ENCODE data around the gene GBX2.
"Not testable (repeated sequence)": the region's sequence is repeated elsewhere in the genome, so short reads cannot be mapped to it uniquely, and the experiment has no call there.

The GBX2 gene

DNA sequence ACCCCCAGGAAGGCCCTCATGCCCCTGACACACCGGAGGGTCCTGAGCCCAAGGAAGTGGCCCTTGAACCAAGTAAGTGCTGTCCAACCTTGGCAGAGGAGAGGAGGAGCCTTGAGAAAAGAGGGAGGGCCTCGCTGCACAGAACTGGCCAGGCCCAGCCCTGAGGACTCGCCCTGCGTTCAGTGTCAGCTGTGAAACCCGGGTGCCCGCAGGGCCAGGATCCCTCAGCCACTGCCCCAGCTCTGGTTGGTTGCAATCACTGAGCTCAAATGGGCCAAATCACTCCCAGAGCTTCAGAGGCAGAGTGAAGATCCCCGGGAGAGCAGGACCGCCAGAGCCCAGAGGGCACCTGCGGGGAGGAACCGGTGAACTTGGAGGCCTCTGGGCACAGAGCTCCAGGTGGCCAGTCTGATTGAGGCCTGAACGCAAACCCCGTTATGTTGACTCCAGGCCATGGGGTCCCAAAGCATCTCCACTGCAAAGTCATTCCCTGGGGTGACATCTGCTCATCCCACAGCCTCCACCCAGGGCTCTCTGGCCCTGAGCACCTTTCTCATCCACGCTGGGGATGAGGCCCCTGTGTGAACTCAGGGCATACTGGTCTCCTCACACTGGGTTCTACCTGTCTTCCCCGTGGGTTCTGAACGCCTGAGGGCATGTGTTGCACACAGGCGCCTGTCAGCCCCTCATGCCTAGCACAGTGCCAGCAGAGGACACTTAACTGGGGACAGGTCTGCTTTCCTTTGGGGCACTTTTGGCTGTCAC, 11.9 kb downstream of the GBX2 start:
- no peak for DNase-seq (ENCODE audit: low read depth, low spot score)

DNA sequence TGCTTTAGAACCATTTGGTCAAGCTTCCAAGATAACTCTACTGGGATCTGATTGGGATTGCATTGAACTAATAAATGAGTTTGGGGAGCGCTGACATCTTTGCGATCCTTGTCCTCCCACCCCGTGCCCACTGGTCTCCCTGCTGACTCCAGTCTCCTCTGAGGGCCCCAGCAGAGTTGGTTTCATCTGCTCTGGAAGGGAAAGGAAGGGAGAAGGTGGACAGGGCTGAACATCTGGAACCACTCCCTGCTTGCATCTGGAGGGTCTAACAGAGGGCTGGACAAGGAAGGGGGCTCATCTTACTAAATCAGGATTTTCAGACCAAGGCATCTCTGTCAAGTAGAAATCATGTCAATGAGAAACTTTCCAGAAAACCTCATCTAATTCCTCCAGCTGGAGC, 12.8 kb downstream of the GBX2 start:
- DNase-seq (ENCODE audit: low read depth, low spot score), result no peak

DNA sequence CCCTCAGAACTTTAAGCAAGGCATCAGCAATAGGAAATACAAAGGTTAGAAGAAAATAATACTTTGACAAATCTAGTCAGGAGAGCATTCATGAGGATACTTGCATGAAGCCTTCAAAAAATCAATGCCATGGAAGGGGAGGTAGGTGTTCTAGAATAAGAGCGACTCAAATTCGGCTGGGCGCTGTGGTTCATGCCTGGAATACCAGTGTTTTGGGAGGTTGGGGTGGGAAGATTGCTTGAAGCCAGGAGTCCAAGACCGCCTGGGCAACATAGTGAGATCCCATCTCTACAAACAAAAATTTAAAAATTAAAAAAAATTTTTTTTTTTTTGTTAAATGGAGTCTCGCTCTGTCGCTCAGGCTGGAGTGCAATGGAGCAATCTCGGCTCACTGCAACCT, 21.8 kb downstream of the GBX2 start:
- no peak for DNase-seq (ENCODE audit: low read depth, low spot score)

DNA sequence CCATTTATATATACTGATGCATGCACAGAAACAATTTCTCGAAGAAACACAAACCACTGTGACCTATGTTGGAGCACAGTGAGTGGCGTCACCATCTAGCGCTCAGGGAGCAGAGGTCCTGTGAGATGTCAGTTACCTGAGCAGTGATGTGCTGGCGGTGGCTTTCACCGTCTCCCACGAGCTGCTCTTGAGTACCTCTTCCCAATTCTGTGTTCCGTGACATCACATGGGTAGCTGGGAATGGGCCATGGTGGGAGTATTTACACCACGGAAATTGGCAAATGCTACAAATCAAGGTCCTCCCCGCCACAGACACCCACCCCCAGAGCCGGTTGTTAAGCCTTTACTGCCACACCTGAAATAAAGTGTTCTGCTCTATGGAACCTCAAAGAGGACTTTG, 24.4 kb downstream of the GBX2 start:
- no peak for DNase-seq (ENCODE audit: low read depth, low spot score)

DNA sequence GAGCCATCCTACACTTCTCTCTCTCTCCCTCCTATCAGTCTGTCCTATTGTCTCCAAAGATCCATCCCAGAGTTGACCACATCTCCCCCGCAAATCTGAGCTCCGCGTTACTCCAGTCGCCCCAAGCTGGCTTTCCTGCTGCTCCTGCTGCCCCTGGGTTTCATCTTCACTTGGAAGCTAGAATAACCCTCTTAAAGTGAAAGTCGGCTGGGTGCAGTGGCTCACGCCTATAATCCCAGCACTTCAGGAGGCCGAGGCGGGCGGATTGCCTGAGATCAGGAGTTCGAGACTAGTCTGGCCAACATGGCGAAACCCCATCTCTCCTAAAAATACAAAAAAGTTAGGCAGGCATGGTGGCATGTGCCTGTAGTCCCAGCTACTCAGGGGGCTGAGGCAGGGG, 26.6 kb downstream of the GBX2 start:
- DNase-seq (ENCODE audit: low read depth, low spot score), result not testable (repeated sequence)

DNA sequence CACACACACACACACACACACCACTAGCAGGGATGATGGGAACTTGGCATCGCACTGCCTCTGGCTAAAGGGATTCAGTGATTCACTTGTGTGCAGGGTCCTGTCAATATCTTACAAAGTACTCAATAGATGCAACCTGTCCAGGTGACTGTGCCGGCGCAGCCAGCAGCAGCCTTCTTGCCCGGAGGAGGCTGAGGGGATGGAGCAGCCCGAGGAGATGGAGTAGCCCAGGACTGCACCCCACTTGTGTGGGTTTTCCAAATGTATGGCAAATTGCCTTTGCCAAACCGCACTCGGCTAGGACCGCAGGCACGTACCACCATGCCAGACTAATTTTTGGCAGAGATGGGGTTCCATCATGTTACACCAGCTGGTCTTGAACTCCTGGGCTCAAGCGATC, 31.1 kb downstream of the GBX2 start:
- DNase-seq (ENCODE audit: low read depth, low spot score), result no peak

DNA sequence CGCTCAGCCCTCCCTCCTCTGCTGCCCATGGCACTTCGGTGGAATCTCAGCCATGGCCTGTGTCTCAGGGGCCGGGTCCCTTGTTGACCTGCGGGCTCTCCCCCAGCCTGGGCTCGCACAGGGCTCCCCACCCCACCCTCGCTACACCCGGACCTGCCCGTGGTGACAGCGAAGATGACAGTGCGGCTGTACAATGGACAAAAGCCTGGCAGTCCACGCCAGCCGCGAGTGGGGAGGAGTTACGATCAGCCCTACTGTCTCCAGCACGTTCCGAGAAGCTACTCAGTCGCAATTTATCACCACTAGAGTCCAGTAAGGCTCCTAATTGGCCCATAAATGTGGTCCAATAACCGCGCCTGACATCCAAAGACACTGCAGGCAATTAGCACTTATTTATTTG, 31.6 kb downstream of the GBX2 start:
- no peak for DNase-seq (ENCODE audit: low read depth, low spot score)

DNA sequence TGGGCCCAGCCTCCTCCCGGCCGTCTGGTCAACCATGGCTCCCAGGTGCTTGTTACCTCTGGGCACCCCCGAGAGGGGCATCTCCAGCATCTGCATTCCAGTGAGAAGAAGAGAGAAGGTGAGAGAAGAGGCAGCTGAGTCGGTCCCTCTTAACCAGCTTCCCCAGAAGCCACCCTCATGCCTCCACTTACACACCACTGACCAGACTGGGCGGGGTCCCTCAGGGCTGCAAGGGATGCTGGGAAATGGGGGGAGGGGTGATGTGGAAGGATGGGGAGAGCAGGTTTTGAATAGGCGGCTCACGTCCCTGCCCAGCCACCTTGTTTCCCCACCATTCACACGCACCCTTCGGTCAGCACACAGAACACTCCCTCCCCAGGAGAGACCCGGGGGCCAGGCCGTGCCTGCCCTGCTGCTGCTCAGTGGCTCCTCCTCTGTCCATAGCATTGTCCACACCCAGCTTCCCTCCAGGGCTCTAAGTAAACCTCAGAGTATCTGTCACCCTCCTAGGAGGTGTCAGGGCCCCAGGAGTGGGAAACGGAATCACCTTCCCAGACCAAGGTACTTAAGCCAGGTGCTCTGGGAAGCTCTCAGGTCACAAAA, 34.7 kb downstream of the GBX2 start:
- no peak for DNase-seq (ENCODE audit: low read depth, low spot score)

DNA sequence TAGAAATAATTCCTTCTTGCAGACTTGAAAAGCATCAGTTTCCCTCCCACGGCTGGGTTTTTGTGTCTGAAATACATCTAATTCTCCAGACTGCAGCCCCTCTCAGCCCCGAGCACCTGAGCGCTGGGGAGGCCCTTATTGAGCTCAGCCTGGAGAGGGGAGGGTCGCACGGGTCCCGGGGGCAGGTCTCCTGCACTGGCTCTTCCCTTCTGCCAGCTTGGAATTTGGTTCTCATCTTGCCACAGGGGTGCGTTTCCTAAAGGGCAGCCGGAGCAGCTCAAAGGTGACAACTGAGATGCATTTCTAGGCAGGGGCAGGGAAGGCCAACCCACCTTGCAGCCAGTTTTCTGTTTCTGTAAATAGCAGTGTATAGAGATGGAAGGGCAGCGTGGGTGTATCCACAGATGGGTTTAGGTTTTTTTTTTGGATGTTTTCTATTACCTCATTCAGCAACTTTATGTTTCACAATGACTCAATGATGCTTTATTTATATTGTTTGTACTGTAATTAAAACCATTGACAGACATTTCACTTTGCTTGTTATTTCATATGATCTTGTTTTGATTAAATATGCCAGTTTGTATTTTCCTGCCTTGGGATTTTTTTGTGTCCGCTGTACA, 37.0 kb downstream of the GBX2 start:
- no peak for DNase-seq (ENCODE audit: low read depth, low spot score)

DNA sequence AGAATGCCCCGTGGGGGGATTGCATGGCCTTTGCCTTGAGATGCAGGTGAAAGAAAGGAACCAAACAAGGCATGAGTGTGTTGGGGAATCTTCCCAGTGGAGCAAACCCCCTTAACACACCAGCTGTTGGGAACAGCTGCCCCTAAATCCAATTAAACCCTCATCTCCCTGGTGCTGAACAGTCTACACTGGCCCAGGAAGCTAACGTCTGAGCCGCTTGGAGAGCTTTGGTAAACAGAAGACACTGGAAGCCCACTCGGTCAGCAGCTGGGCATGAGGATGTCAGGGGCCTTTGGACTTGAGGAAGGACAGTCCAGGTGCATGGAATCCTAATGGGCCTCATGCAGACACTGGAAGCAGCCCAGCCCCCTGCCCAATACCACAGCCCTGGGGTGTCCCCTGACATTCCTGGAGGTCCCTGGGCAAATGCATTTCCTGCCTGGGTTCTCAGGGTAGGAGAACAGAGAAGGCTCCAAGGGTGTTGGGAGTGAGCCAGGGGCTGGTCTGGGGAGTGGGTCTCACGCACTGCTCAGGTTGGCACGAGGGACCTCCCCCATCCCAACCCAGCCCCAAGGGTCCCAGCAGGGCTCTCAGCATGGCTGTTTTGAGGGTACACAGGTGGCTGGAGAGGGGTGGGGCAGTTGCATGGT, 37.7 kb downstream of the GBX2 start:
- no peak for DNase-seq (ENCODE audit: low read depth, low spot score)

DNA sequence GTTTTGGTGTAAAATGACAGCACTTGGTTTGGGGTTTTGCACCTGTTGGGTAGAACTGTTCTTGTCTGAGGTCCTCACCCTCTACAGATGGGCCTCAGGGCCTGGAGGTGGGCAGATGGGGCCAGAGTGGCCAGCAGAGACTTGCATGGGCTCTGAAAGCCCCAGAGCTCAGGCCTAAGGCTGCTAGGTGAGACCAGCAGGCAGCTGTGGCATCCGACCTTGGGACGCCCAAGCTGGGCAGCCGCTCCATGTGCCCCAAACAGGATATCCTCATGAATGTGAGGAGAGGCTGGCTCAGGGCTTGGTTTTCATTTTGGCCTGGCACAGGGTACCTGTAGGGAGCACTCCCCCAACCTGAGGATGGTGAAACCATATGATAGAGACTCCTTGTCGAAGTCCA, 38.3 kb downstream of the GBX2 start:
- no peak for DNase-seq (ENCODE audit: low read depth, low spot score)

DNA sequence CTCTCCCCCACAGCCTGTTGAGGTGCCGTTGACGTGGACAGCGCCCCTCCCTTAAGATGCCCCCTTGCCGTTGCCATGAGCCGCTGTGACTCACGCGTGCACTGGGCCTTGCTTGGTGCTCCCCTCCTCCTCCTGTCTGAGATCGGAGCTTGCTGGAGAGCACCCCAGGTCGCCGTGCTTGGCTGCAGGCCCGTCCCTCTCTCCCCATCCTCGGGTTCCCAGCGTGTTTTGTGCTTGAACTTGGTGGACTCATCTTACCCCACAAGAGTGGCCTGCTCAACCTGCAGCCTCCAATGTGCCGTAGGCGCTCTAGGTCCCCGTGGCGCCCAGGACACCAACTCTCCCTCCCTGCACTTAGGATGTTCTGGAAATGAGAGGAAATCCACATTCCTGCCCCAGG, 39.9 kb downstream of the GBX2 start:
- no peak for DNase-seq (ENCODE audit: low read depth, low spot score)

DNA sequence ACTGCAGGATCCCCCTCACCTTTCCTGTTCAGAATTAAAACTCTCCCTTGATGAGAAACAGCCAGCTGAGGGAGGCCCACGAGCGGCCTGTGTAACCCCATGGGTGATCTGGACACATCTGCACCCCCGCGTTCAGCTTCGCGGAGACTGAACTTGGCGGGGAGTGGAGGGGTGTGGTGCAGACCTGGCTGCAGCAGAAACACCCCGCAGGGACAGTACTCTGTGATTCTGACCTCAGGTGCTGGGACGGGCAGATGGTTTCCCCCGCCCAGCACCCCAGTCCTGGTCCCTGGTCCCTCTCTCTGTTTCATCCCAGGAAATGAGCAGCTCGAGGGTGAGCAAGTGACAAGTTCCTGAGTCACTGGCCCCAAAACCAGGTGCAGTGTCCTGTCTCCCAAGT, 41.2 kb downstream of the GBX2 start:
- DNase-seq (ENCODE audit: low read depth, low spot score), result no peak

DNA sequence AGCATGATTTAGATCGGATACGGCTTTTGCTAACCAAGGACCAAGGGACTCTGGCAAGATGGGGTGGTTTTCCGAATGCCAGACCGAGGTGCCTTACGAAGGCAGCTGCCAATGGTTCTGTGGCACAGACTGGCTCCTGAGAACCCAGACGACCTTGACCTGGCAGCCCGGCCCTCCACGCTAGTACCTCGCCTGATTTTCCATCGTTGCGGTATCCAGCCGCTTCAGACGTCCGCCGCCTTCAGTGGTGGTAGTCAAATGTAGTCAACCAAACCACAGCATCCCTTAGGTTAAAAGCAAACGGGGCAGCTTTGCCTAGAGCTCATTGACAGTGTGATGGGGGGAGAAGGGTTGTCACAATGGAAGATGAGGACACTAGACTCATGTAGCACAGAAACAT, 42.6 kb downstream of the GBX2 start:
- no peak for DNase-seq (ENCODE audit: low read depth, low spot score)

DNA sequence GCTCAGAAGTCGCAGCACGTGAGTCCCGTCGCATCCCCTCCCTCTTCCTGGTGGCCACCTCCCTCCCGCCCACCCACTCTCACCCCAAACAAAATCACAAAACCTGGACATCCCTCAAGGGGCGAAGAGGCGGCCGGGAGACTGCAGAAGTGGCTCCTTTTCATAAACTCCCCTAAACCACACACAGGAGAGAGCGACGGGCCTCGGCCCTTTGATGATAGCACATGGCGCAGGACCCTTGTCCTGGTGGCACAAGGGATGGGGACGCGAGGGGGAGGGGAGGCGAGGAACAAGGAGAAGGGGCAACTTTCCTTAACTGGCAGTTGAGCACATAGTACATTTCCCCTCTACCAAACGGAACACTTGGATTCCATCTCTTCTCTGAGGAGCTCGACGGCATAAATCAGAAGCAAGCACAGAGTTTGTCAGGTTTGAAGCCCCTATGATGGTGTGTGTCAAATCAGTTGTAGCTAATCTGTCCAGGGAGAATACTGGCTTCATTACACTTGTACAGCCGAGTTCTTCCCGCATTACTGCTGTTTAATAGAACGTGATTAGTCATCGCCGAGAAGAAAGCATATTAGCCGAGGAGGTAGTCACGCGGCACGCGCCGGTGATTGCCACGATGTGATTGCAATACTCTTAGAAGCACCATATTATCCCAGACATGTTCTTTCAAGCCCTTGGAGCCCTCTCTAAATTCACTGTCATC, 43.8 kb downstream of the GBX2 start:
- DNase-seq (ENCODE audit: low read depth, low spot score), result no peak

DNA sequence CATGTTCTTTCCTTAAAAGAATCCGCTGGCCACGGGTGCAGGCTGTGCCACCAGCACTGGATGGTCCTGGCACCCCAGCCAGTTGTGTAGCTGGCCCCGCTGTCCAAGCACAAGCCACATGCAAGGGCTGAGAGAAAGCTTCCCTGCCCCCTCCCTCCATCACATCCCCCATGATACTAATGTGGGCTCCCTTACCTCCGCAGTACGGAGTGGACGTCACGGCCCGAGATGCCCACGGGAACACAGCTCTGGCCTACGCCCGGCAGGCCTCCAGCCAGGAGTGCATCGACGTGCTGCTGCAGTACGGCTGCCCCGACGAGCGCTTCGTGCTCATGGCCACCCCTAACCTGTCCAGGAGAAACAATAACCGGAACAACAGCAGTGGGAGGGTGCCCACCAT, 44.5 kb downstream of the GBX2 start:
- DNase-seq (ENCODE audit: low read depth, low spot score), result no peak

DNA sequence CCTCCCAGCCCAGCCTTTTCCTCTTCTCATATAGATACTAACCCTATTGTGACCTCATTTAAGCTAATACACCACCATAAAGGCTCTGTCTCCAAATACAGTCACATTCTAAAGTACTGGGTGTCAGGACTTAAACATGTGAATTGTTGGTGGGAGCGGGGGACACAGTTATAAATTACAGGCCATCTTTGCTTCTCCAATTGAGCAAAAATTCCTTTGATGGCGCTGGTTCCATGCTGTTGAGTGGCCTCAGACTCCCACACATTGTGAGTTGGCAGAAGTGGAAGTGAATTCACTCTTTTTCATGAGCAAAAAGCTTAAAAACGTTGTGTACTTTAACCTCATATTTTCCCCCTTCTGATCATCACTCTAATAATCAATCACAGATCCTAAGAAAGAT, 46.0 kb downstream of the GBX2 start:
- DNase-seq (ENCODE audit: low read depth, low spot score), result no peak

DNA sequence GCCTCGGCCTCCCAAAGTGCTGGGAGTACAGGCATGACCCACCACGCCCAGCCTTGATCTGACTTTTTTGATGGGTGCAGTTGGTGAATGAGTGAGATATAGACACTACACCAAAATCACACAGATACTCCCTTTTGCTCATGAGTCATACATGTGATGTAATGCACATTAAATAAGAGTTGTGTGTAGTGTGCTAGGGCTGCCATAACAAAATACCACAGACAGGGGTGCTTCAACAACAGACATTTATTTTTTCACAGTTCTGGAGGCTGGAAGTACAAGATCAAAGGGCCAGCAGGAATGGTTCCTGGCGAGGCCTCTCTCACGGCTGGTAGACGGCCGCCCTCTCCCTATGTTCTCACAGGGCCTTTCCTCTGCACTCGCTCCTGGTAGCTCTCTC, 46.6 kb downstream of the GBX2 start:
- no peak for DNase-seq (ENCODE audit: low read depth, low spot score)

DNA sequence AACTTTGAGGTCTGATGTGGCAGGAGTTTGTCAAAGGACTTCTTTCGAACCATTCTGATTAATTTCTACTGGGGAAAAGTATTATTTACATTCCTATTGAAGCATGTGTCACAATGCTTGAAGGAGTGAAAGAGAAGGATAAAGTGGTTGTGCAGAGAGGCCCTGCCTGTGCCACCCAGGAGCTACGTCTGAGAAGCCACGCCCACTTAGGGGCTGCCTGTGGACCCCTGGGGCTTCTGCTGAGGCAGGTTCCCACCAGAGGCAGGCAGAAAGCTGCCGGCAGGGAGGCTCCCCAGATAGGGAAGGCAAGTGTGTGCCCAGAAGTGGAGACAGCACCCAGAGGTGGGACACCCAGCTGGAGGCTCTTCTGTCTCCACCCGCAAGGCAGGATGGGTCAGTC, 47.4 kb downstream of the GBX2 start:
- no peak for DNase-seq (ENCODE audit: low read depth, low spot score)

DNA sequence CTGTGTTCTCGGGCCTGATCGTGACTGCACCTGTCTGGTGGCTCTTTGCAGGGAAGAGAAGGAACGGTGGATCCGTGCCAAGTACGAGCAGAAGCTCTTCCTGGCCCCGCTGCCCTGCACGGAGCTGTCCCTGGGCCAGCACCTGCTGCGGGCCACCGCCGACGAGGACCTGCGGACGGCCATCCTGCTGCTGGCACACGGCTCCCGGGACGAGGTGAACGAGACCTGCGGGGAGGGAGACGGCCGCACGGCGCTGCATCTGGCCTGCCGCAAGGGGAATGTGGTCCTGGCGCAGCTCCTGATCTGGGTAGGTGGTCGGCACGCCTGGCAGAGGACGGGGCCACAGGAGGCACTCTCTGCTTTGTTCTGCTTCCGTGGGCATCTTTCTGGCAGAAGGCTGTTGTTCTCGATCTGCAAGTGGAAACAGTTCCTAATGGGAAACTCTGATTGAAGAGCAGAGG, 48.0 kb downstream of the GBX2 start:
- no peak for DNase-seq (ENCODE audit: low read depth, low spot score)

DNA sequence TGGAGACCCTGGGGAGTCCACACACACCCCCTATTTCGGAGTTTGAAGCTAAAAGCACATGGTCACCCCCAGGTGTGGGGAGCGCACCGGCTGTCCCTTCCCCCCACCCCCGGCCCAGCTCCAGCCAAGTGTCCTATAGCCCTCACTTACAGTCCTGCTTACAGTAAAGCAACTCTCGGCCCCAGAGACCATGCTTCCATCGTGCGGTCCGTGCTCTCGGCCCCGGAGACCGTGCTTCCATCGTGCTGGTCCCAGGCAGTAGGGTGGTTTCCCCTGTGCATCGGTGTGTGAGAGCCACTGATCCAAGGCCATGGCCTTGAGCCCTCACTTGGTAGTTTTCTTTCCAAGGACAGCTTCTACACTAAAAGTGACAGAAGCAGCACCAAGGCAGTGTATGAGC, 48.7 kb downstream of the GBX2 start:
- no peak for DNase-seq (ENCODE audit: low read depth, low spot score)

DNA sequence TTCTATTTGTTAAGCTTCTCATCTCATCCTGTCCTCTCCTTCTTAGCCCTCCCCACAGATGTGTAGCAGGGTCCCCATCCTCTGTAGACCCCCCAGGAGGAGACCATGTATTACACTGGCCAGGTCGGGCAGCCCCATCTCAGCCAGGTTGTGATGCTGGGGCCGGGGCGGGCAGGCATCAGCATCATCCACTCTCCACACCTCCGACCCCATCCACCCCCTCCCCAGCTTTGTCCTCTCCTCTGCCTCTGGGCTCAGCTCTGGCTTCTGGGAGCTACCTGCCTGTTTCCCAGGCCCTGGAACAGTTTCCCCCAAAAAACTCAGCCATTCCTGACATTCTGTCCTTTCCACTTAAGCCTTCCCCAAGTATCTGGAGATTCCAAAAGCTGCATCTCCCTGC, 49.2 kb downstream of the GBX2 start:
- DNase-seq (ENCODE audit: low read depth, low spot score), result no peak
